ENCODE measurements around the gene CNTNAP2.

- TF ChIP-seq CTCF (conservative IDR thresholded peaks at IDR 0.05; ENCODE audit: low read length) = no peak
- TF ChIP-seq EZH2phosphoT487 (IDR thresholded peaks at IDR 0.05; ENCODE audit: borderline replicate concordance, low read depth, low read length) = no peak
These were observed 619.4 kb downstream of the CNTNAP2 start for GRCh38 chr7:146735992-146736391.
